WTC11 (cell line): ENCODE measurements around the gene FITM1. TPM values are rescaled to one million over a fixed set of nuclear protein-coding genes. Genes with fewer than 3 reads are reported as not detected.
A peak's percentile ranks its signal among the peaks of the same experiment; 100 is the strongest.

Source experiments
- ATAC-seq: fragments of 200-7000 bp; cut with Tn5 transposase; 2 replicates; pipeline ENCODE4 v1.10.0; 2021; ENCODE audit warnings: mild to moderate bottlenecking, moderate library complexity
- CTCF ChIA-PET: fragments of 300-600 bp; sonication (Branson Sonifier 250); formaldehyde crosslinking; loops from one replicate; lab custom pipeline; 2021; ENCODE audit warnings: antibody characterized with exemption; lab: Charles Lee
- POLR2A ChIA-PET: fragments of 350-600 bp; sonication (Branson Sonifier 250); formaldehyde crosslinking; loops from one replicate; lab custom pipeline; 2021; ENCODE audit warnings: antibody characterized with exemption; lab: Charles Lee
- DNase-seq: peaks from one replicate; pipeline ENCODE4 v3.0.0; 2021; ENCODE audit warnings: low spot score
- H3K27ac Mint-ChIP-seq: 2 replicates; pipeline ENCODE4 v1.8.0; 2021; ENCODE audit warnings: mixed read lengths
- H3K27me3 Mint-ChIP-seq: 2 replicates; pipeline ENCODE4 v1.8.0; 2021; ENCODE audit warnings: low read depth, mild to moderate bottlenecking, moderate library complexity, mixed read lengths
- H3K36me3 Mint-ChIP-seq: 2 replicates; pipeline ENCODE4 v1.8.0; 2021; ENCODE audit warnings: mixed read lengths
- H3K4me1 Mint-ChIP-seq: 2 replicates; pipeline ENCODE4 v1.8.0; 2022; ENCODE audit warnings: mixed read lengths
- H3K4me3 Mint-ChIP-seq: 2 replicates; pipeline ENCODE4 v1.8.0; 2021; ENCODE audit warnings: mild to moderate bottlenecking, moderate library complexity, mixed read lengths
- H3K9me3 Mint-ChIP-seq: 2 replicates; pipeline ENCODE4 v1.8.0; 2021; ENCODE audit warnings: mixed read lengths
- ATF1 ChIP-seq: sonication (generic); formaldehyde crosslinking; IDR thresholded peaks from 2 replicates; pipeline ENCODE4 v1.8.1; 2023; ENCODE audit warnings: mild to moderate bottlenecking, moderate library complexity, missing genetic modification reagents
- ELF4 ChIP-seq: sonication (generic); formaldehyde crosslinking; IDR thresholded peaks from 2 replicates; pipeline ENCODE4 v1.8.1; 2022; ENCODE audit warnings: low read depth, mild to moderate bottlenecking, moderate library complexity, missing genetic modification reagents
- GRHL2 ChIP-seq: fragments of 250-450 bp; sonication (Bioruptor Pico); IDR thresholded peaks from 2 replicates; pipeline ENCODE4 v1.8.0; 2022; ENCODE audit warnings: mild to moderate bottlenecking, moderate library complexity; ENCODE audit not compliant: insufficient replicate concordance, severe bottlenecking
- ZNF263 ChIP-seq: sonication (generic); formaldehyde crosslinking; IDR thresholded peaks from 2 replicates; pipeline ENCODE4 v1.8.1; 2022; ENCODE audit warnings: low read depth, mild to moderate bottlenecking, moderate library complexity, missing genetic modification reagents
- total RNA-seq: library from RNA; stranded (reverse); gene quantifications from 3 replicates; pipeline ENCODE4 v1.2.3, GENCODE V29; 2021
- TF ChIP-seq, protein P1 (sequence below): sonication (generic); formaldehyde crosslinking; IDR thresholded peaks from 2 replicates; pipeline ENCODE4 v1.8.0; 2023; ENCODE audit warnings: missing genetic modification reagents, mild to moderate bottlenecking, borderline replicate concordance
- TF ChIP-seq, protein P2 (sequence below): sonication (generic); formaldehyde crosslinking; IDR thresholded peaks from 2 replicates; pipeline ENCODE4 v1.8.1; 2022; ENCODE audit warnings: low read depth, mild to moderate bottlenecking, moderate library complexity, missing genetic modification reagents, borderline replicate concordance
- TF ChIP-seq, protein P3 (sequence below): sonication (generic); formaldehyde crosslinking; IDR thresholded peaks from 2 replicates; pipeline ENCODE4 v1.8.1; 2023; ENCODE audit warnings: mild to moderate bottlenecking, missing genetic modification reagents, moderate library complexity
- TF ChIP-seq, protein P4 (sequence below): sonication (generic); formaldehyde crosslinking; IDR thresholded peaks from 2 replicates; pipeline ENCODE4 v1.8.0; 2022; ENCODE audit warnings: missing genetic modification reagents
- TF ChIP-seq, protein P5 (sequence below): sonication (generic); formaldehyde crosslinking; IDR thresholded peaks from 2 replicates; pipeline ENCODE4 v1.8.1; 2023; ENCODE audit warnings: mild to moderate bottlenecking, moderate library complexity, missing genetic modification reagents
- TF ChIP-seq, protein P6 (sequence below): sonication (generic); formaldehyde crosslinking; IDR thresholded peaks from 2 replicates; pipeline ENCODE4 v1.8.1; 2023; ENCODE audit warnings: mild to moderate bottlenecking, missing genetic modification reagents
- TF ChIP-seq, protein P7 (sequence below): fragments of 250-450 bp; sonication (Bioruptor Pico); IDR thresholded peaks from 2 replicates; pipeline ENCODE4 v1.8.0; 2021; ENCODE audit warnings: mild to moderate bottlenecking
- TF ChIP-seq, protein P8 (sequence below): fragments of 250-450 bp; sonication (Bioruptor Pico); IDR thresholded peaks from 2 replicates; pipeline ENCODE4 v1.9.0; 2021; ENCODE audit warnings: mild to moderate bottlenecking

FITM1 gene
- total RNA-seq, 1 experiment from 2014 or later, result not detected

DNA sequence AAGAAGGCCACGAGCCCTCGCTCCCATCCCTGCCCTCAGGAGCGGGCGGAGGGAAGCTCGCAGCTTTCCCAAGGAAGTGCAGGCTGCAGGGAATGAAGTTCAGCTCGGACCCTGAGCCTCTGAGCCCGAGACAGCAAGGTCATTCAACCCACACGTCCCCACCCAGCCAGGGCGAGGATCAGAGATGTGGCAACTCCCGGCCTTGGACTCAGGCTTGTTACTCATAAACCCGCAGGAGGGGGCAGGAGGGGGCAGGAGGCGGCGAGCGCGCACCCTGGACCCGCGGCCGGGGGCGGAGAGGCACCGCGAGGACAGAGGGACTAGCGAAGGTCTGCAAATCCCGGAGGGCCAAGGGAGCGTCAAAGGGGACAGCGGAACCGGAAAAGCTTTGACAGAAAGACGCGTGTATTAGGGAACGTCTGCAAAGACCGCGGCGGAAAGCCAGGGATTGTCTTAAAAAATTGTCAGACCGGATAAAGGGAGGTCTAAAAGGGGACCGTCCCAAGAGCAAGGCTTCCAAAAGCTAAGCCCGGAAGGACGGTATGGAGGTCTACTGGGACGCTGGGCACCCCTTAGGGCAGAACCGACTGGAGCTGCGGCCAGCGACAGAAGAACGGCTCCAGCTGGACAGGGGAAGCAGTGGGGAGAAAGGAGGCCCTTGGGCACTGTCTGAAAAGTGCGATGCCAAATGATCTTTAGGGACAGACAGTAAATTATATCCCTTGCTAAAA lies 16.5 kb upstream of the FITM1 start (continued):
- TF ChIP-seq, protein P1, sequence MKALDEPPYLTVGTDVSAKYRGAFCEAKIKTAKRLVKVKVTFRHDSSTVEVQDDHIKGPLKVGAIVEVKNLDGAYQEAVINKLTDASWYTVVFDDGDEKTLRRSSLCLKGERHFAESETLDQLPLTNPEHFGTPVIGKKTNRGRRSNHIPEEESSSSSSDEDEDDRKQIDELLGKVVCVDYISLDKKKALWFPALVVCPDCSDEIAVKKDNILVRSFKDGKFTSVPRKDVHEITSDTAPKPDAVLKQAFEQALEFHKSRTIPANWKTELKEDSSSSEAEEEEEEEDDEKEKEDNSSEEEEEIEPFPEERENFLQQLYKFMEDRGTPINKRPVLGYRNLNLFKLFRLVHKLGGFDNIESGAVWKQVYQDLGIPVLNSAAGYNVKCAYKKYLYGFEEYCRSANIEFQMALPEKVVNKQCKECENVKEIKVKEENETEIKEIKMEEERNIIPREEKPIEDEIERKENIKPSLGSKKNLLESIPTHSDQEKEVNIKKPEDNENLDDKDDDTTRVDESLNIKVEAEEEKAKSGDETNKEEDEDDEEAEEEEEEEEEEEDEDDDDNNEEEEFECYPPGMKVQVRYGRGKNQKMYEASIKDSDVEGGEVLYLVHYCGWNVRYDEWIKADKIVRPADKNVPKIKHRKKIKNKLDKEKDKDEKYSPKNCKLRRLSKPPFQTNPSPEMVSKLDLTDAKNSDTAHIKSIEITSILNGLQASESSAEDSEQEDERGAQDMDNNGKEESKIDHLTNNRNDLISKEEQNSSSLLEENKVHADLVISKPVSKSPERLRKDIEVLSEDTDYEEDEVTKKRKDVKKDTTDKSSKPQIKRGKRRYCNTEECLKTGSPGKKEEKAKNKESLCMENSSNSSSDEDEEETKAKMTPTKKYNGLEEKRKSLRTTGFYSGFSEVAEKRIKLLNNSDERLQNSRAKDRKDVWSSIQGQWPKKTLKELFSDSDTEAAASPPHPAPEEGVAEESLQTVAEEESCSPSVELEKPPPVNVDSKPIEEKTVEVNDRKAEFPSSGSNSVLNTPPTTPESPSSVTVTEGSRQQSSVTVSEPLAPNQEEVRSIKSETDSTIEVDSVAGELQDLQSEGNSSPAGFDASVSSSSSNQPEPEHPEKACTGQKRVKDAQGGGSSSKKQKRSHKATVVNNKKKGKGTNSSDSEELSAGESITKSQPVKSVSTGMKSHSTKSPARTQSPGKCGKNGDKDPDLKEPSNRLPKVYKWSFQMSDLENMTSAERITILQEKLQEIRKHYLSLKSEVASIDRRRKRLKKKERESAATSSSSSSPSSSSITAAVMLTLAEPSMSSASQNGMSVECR, result peak; percentile 58; the same call in 1 of the 2 replicates
- TF ChIP-seq, protein P2, sequence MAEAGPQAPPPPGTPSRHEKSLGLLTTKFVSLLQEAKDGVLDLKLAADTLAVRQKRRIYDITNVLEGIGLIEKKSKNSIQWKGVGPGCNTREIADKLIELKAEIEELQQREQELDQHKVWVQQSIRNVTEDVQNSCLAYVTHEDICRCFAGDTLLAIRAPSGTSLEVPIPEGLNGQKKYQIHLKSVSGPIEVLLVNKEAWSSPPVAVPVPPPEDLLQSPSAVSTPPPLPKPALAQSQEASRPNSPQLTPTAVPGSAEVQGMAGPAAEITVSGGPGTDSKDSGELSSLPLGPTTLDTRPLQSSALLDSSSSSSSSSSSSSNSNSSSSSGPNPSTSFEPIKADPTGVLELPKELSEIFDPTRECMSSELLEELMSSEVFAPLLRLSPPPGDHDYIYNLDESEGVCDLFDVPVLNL (CRISPR knock-in tag), result no peak
- TF ChIP-seq, protein P3, sequence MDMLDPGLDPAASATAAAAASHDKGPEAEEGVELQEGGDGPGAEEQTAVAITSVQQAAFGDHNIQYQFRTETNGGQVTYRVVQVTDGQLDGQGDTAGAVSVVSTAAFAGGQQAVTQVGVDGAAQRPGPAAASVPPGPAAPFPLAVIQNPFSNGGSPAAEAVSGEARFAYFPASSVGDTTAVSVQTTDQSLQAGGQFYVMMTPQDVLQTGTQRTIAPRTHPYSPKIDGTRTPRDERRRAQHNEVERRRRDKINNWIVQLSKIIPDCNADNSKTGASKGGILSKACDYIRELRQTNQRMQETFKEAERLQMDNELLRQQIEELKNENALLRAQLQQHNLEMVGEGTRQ (CRISPR knock-in tag), result peak; percentile 47; the same call in 1 of the 2 replicates

DNA sequence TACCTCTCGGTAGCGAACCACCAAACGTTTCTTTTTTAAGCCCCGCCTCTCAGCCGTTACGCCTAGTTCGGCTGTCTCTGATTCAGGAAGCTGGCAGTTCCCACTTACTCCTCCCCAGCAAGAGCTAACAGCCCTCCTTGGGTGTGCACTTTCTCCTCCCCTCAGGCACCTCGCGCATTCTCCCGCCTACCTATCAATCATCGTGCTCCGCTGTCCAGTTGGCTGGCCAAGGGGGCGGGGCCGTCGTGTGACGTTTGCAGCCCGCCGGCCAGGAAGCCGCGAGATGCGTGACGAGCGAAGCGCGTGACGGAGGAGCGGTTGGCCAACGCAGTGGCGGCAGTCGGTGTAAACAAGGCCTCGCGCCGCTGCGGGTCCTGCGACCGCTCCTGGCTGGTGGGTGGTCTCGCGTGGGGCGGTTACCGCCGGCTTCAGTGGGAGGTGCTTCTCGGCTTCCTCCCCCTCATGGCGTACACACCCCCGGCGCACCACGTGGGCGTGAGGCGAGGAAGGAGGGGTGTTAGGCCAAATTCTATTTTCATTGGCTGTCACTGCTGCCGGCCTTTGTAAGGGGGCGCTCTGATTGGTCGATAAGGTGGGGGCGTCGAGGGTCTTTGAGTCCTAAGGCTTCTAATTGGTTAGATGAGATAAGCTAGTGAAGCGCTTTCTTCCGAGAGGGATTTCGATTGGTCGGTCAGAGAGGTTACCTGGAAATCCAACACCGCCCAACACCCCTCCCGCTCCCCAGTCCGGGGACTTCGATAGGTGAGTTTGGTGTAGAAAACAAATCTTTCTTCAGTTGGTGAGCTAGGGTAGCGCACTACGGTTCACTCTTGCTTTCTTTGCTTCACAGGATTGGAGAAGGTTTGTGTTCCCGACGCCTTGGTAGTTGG lies 15.7 kb upstream of the FITM1 start, which contains the start of the genes DCAF11 and NRL:
Gene DCAF11 (plus strand): TSS at position 246 of the 890 bp plus-strand sequence. CDS start 818 bp downstream, outside the sequence.
Gene NRL (minus strand): TSS at position 418 of the 890 bp plus-strand sequence. CDS start 32,101 bp downstream, outside the sequence.
- H3K9me3 Mint-ChIP-seq, result no peaks in the 10 kb centered on the region
- H3K27me3 Mint-ChIP-seq, result peaks cover 4% of the 10 kb centered on the region; the same call in 1 of the 2 replicates
- POLR2A ChIA-PET, result interaction anchor here (0.6 to 3.3 kb wide), 21 partner anchors 9 to 110 kb away, joined by 3 to 44 read pairs (median 6); partner anchors contain the start of genes CARMIL3, CHMP4A, EMC9 and IPO4
- peak within 1 kb of the TSS; percentile 99 for H3K27ac Mint-ChIP-seq
- CTCF ChIA-PET, result interaction anchor here (0.6 to 3.3 kb wide), 32 partner anchors 7 to 483 kb away, joined by 3 to 67 read pairs (median 4); partner anchors contain the start of genes CARMIL3, CHMP4A, CIDEB and DHRS4L2
- H3K36me3 Mint-ChIP-seq, result peaks cover 32% of the 10 kb centered on the region
- DNase-seq, result peak; percentile 98
- H3K4me3 Mint-ChIP-seq, result peak within 1 kb of the TSS; percentile 99
- peaks cover 17% of the 10 kb centered on the region for H3K4me1 Mint-ChIP-seq
- ATAC-seq, result peak; percentile 86
- TF ChIP-seq ELF4, result no peak
- no peak for TF ChIP-seq ATF1 (CRISPR knock-in tag)
- no peak for TF ChIP-seq GRHL2 (CRISPR knock-in tag)
- TF ChIP-seq, protein P4, sequence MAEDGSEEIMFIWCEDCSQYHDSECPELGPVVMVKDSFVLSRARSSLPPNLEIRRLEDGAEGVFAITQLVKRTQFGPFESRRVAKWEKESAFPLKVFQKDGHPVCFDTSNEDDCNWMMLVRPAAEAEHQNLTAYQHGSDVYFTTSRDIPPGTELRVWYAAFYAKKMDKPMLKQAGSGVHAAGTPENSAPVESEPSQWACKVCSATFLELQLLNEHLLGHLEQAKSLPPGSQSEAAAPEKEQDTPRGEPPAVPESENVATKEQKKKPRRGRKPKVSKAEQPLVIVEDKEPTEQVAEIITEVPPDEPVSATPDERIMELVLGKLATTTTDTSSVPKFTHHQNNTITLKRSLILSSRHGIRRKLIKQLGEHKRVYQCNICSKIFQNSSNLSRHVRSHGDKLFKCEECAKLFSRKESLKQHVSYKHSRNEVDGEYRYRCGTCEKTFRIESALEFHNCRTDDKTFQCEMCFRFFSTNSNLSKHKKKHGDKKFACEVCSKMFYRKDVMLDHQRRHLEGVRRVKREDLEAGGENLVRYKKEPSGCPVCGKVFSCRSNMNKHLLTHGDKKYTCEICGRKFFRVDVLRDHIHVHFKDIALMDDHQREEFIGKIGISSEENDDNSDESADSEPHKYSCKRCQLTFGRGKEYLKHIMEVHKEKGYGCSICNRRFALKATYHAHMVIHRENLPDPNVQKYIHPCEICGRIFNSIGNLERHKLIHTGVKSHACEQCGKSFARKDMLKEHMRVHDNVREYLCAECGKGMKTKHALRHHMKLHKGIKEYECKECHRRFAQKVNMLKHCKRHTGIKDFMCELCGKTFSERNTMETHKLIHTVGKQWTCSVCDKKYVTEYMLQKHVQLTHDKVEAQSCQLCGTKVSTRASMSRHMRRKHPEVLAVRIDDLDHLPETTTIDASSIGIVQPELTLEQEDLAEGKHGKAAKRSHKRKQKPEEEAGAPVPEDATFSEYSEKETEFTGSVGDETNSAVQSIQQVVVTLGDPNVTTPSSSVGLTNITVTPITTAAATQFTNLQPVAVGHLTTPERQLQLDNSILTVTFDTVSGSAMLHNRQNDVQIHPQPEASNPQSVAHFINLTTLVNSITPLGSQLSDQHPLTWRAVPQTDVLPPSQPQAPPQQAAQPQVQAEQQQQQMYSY (CRISPR knock-in tag), result no peak
- TF ChIP-seq, protein P5, sequence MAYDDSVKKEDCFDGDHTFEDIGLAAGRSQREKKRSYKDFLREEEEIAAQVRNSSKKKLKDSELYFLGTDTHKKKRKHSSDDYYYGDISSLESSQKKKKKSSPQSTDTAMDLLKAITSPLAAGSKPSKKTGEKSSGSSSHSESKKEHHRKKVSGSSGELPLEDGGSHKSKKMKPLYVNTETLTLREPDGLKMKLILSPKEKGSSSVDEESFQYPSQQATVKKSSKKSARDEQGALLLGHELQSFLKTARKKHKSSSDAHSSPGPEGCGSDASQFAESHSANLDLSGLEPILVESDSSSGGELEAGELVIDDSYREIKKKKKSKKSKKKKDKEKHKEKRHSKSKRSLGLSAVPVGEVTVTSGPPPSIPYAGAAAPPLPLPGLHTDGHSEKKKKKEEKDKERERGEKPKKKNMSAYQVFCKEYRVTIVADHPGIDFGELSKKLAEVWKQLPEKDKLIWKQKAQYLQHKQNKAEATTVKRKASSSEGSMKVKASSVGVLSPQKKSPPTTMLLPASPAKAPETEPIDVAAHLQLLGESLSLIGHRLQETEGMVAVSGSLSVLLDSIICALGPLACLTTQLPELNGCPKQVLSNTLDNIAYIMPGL (CRISPR knock-in tag), result no peak
- TF ChIP-seq ZNF263 (CRISPR knock-in tag), result no peak
- TF ChIP-seq, protein P6, sequence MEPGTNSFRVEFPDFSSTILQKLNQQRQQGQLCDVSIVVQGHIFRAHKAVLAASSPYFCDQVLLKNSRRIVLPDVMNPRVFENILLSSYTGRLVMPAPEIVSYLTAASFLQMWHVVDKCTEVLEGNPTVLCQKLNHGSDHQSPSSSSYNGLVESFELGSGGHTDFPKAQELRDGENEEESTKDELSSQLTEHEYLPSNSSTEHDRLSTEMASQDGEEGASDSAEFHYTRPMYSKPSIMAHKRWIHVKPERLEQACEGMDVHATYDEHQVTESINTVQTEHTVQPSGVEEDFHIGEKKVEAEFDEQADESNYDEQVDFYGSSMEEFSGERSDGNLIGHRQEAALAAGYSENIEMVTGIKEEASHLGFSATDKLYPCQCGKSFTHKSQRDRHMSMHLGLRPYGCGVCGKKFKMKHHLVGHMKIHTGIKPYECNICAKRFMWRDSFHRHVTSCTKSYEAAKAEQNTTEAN (CRISPR knock-in tag), result no peak
- TF ChIP-seq, protein P7, sequence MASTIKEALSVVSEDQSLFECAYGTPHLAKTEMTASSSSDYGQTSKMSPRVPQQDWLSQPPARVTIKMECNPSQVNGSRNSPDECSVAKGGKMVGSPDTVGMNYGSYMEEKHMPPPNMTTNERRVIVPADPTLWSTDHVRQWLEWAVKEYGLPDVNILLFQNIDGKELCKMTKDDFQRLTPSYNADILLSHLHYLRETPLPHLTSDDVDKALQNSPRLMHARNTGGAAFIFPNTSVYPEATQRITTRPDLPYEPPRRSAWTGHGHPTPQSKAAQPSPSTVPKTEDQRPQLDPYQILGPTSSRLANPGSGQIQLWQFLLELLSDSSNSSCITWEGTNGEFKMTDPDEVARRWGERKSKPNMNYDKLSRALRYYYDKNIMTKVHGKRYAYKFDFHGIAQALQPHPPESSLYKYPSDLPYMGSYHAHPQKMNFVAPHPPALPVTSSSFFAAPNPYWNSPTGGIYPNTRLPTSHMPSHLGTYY (CRISPR knock-in tag), result no peak
- TF ChIP-seq, protein P8, sequence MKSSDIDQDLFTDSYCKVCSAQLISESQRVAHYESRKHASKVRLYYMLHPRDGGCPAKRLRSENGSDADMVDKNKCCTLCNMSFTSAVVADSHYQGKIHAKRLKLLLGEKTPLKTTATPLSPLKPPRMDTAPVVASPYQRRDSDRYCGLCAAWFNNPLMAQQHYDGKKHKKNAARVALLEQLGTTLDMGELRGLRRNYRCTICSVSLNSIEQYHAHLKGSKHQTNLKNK, result no peak
